HL-60 (cell line): ENCODE data around the gene IFIT2.
"Not testable (repeated sequence)": the region's sequence is repeated elsewhere in the genome, so short reads cannot be mapped to it uniquely, and the experiment has no call there.

Experiments
- DNase-seq, 2 experiments: peaks; one replicate each; pipeline ENCODE4 v3.0.0-alpha.2; 2010 to 2020; ENCODE audit warnings: low read depth in 1 of 2, low spot score in 1 of 2
- H3K27ac ChIP-seq: fragments of 250-450 bp; sonication (Bioruptor Pico); replicated peaks from 2 replicates; pipeline ENCODE4 v1.5.1; 2020; ENCODE audit warnings: mild to moderate bottlenecking, moderate library complexity
- H3K27me3 ChIP-seq: fragments of 250-450 bp; sonication (Bioruptor Pico); 2 replicates; pipeline ENCODE4 v1.5.1; 2021; ENCODE audit warnings: mild to moderate bottlenecking, moderate library complexity; ENCODE audit not compliant: insufficient read depth, poor library complexity, severe bottlenecking
- H3K4me3 ChIP-seq: replicated peaks from 2 replicates; pipeline ENCODE4 v1.5.1; 2011; ENCODE audit warnings: mild to moderate bottlenecking, control low read depth, low read length; ENCODE audit not compliant: insufficient read depth
- CTCF ChIP-seq: IDR thresholded peaks from one replicate; pipeline ENCODE4 v1.5.1; 2011; ENCODE audit warnings: low read length, control low read depth, inconsistent platforms; ENCODE audit not compliant: insufficient read depth
- GABPA ChIP-seq: IDR thresholded peaks from 2 replicates; pipeline ENCODE4 v1.6.1; 2012; ENCODE audit warnings: low read depth
- POLR2AphosphoS5 ChIP-seq: IDR thresholded peaks from 2 replicates; pipeline ENCODE4 v1.6.1; 2012; ENCODE audit warnings: low read depth
- REST ChIP-seq: IDR thresholded peaks from 2 replicates; pipeline ENCODE4 v1.6.1; 2012; ENCODE audit warnings: low read depth; ENCODE audit not compliant: insufficient replicate concordance
- SPI1 ChIP-seq: IDR thresholded peaks from 2 replicates; pipeline ENCODE4 v1.6.1; 2012; ENCODE audit warnings: low read depth, mild to moderate bottlenecking, borderline replicate concordance
- long read RNA-seq: library from polyadenylated mRNA; unstranded; transcript quantifications from one replicate; pipeline ENCODE4 v2.0.0, GENCODE V29; 2020

Gene IFIT2
- long read RNA-seq, partial matches to known transcripts, result 0 of 3 reads
- long read RNA-seq, other reads (novel, unspliced or antisense), result 0 of 3 reads

- no peak for TF ChIP-seq REST
- peak; percentile 55; the same call in 1 of the 2 replicates for TF ChIP-seq POLR2AphosphoS5
- Histone ChIP-seq H3K27me3 (no peaks in the 10 kb centered on the region), H3K4me3 (peak within 1 kb of the TSS; percentile 37), H3K27ac (peak within 1 kb of the TSS; percentile 63)
- DNase-seq, result peak; percentile 38 to 56
Observed at GRCh38 chr10:89301721-89302445, at the start of gene IFIT2. TSS of gene IFIT2 (plus strand) at chr10:89302046. CDS start at chr10:89302124, 78 bp downstream.

GRCh38 chr10:89252225-89252585 is 49.6 kb upstream of the IFIT2 start:
- no peak for DNase-seq
- no peak overlapping the region for H3K27ac ChIP-seq
- H3K4me3 ChIP-seq, result peak overlapping the region; percentile 89
- TF ChIP-seq SPI1 (no peak), POLR2AphosphoS5 (no peak), REST (no peak), GABPA (no peak), CTCF (no peak)
- H3K27me3 ChIP-seq, result no peaks in the 10 kb centered on the region

- not testable (repeated sequence) for H3K4me3 ChIP-seq, H3K27me3 ChIP-seq, H3K27ac ChIP-seq, DNase-seq
Observed at GRCh38 chr10:89255091-89255579, 46.7 kb upstream of the IFIT2 start.

GRCh38 chr10:89255793-89256192 is 46.1 kb upstream of the IFIT2 start:
- no peaks in the 10 kb centered on the region for H3K27me3 ChIP-seq
- no peak overlapping the region for H3K27ac ChIP-seq
- no peak overlapping the region for H3K4me3 ChIP-seq
- peak; percentile 18 to 22 for DNase-seq
- no peak for TF ChIP-seq GABPA
- no peak for TF ChIP-seq REST
- TF ChIP-seq POLR2AphosphoS5, result no peak
- no peak for TF ChIP-seq SPI1
- TF ChIP-seq CTCF, result no peak
